Measurements from ENCODE around the gene DGKI.

The DGKI gene

GRCh38 chr7:137846827-137847567, at the start of gene DGKI:
DGKI (minus strand) TSS chr7:137846974.
- no peak within 1 kb of the TSS for H3K9ac ChIP-seq (ENCODE audit: low read length)
- no peaks in the 10 kb centered on the region for H3K27me3 ChIP-seq (ENCODE audit: low read depth, low read length)
- H3K27ac ChIP-seq (ENCODE audit: low read length), result no peak within 1 kb of the TSS
- no peaks in the 10 kb centered on the region for H4K20me1 ChIP-seq (ENCODE audit: insufficient read depth, low read length)
- no peak within 1 kb of the TSS for H2AFZ ChIP-seq (ENCODE audit: low read depth, low read length)
- H3K4me3 ChIP-seq (ENCODE audit: low read length), result no peak within 1 kb of the TSS
- TF ChIP-seq, protein P1, sequence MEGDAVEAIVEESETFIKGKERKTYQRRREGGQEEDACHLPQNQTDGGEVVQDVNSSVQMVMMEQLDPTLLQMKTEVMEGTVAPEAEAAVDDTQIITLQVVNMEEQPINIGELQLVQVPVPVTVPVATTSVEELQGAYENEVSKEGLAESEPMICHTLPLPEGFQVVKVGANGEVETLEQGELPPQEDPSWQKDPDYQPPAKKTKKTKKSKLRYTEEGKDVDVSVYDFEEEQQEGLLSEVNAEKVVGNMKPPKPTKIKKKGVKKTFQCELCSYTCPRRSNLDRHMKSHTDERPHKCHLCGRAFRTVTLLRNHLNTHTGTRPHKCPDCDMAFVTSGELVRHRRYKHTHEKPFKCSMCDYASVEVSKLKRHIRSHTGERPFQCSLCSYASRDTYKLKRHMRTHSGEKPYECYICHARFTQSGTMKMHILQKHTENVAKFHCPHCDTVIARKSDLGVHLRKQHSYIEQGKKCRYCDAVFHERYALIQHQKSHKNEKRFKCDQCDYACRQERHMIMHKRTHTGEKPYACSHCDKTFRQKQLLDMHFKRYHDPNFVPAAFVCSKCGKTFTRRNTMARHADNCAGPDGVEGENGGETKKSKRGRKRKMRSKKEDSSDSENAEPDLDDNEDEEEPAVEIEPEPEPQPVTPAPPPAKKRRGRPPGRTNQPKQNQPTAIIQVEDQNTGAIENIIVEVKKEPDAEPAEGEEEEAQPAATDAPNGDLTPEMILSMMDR (IDR thresholded peaks at IDR 0.05; ENCODE audit: low read depth, low read length), result no peak
- no peak within 1 kb of the TSS for H3K4me2 ChIP-seq (ENCODE audit: low read length)
- H3K79me2 ChIP-seq (ENCODE audit: low read length), result no peaks in the 10 kb centered on the region
- no peaks in the 10 kb centered on the region for H3K4me1 ChIP-seq (ENCODE audit: low read length)
- peaks cover 9% of the 10 kb centered on the region for H3K36me3 ChIP-seq (replicated peaks; ENCODE audit: low read depth, low read length)
- H3K9me3 ChIP-seq (ENCODE audit: insufficient read depth, low read length), result no peaks in the 10 kb centered on the region

DNA sequence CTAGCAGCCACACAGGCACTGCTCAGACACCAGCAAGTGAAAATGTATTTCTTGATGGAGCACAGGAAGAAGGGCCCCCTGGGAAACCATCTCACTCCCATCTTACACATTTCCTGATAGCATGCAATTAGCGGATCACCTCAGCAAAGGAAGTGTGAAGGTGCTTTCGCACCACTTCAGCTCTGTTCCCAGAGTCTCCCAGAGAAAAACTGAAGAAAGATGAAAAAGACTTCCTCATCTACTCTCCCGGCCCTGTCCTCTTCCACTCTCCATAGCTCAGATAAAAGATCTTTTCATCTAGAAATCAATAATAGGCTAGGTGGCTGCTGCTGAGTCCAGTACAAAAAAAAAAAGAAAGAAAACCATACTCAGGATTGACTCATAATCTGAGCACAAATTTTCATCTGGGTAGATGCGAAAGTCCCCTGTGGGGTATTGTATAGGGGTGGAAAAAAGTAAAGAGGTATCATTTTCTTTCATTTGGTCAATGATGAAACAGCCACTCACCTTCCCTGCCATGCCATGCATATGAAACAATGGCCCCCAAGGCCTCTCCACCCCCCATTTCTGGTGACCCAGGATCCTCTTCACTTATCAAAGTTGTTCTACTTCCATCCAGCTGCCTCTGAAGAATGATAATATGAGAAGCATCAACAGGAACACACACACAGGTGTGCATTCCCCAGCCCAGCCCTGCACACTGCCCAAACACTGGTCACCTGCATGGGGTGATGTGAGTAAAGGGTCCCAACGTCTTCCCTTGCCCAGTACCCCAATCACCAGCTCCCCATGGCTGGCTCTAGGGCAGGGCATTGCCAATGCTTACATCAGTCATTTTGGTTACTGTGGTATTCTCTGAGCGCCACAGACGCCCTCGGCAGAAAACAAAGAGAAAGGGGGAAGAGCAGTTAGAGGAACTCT, 48.8 kb upstream of the DGKI start:
- TF ChIP-seq, protein P1 (IDR thresholded peaks at IDR 0.05; ENCODE audit: low read depth, low read length), result no peak
- TF ChIP-seq EZH2phosphoT487 (IDR thresholded peaks at IDR 0.05; ENCODE audit: low read depth), result no peak
- H3K27me3 ChIP-seq (ENCODE audit: low read depth, low read length), result no peaks in the 10 kb centered on the region
- peak overlapping the region; percentile 55 for H3K27ac ChIP-seq (ENCODE audit: low read length)
- peak overlapping the region; percentile 36 for H3K4me3 ChIP-seq (ENCODE audit: low read length)
- no peaks in the 10 kb centered on the region for H3K9me3 ChIP-seq (ENCODE audit: insufficient read depth, low read length)
- peaks cover 37% of the 10 kb centered on the region for H4K20me1 ChIP-seq (ENCODE audit: insufficient read depth, low read length)
- H3K9ac ChIP-seq (ENCODE audit: low read length), result no peak overlapping the region
- H3K36me3 ChIP-seq (replicated peaks; ENCODE audit: low read depth, low read length), result peaks cover 70% of the 10 kb centered on the region
- peaks cover 7% of the 10 kb centered on the region; the same call in 1 of the 2 replicates for H3K79me2 ChIP-seq (ENCODE audit: low read length)
- no peak overlapping the region for H2AFZ ChIP-seq (ENCODE audit: low read depth, low read length)
- peak overlapping the region; percentile 61 for H3K4me2 ChIP-seq (ENCODE audit: low read length)
- H3K4me1 ChIP-seq (ENCODE audit: low read length), result peaks cover 61% of the 10 kb centered on the region

GRCh38 chr7:137893143-137893742, 46.5 kb upstream of the DGKI start:
- peaks cover 15% of the 10 kb centered on the region; the same call in 1 of the 2 replicates for H3K79me2 ChIP-seq (ENCODE audit: low read length)
- H3K4me3 ChIP-seq (ENCODE audit: low read length), result no peak overlapping the region
- TF ChIP-seq EZH2phosphoT487 (IDR thresholded peaks at IDR 0.05; ENCODE audit: low read depth), result no peak
- TF ChIP-seq, protein P1 (IDR thresholded peaks at IDR 0.05; ENCODE audit: low read depth, low read length), result no peak
- H3K27me3 ChIP-seq (ENCODE audit: low read depth, low read length), result no peaks in the 10 kb centered on the region
- H2AFZ ChIP-seq (ENCODE audit: low read depth, low read length), result no peak overlapping the region
- no peak overlapping the region for H3K27ac ChIP-seq (ENCODE audit: low read length)
- H3K4me2 ChIP-seq (ENCODE audit: low read length), result no peak overlapping the region
- no peak overlapping the region for H3K9ac ChIP-seq (ENCODE audit: low read length)
- no peaks in the 10 kb centered on the region for H3K9me3 ChIP-seq (ENCODE audit: insufficient read depth, low read length)
- peaks cover 83% of the 10 kb centered on the region for H3K36me3 ChIP-seq (replicated peaks; ENCODE audit: low read depth, low read length)
- H4K20me1 ChIP-seq (ENCODE audit: insufficient read depth, low read length), result peaks cover 33% of the 10 kb centered on the region
- H3K4me1 ChIP-seq (ENCODE audit: low read length), result peaks cover 67% of the 10 kb centered on the region
